ENCODE results near the gene SPATA32. TPM values are rescaled to one million over a fixed set of nuclear protein-coding genes. Genes with fewer than 3 reads are reported as not detected.
A peak's percentile ranks its signal among the peaks of the same experiment; 100 is the strongest.

SPATA32 gene
- total and polyA plus RNA-seq, 3 experiments from 2014 or later = 0.15 to 0.33 TPM; not detected in 1

DNA sequence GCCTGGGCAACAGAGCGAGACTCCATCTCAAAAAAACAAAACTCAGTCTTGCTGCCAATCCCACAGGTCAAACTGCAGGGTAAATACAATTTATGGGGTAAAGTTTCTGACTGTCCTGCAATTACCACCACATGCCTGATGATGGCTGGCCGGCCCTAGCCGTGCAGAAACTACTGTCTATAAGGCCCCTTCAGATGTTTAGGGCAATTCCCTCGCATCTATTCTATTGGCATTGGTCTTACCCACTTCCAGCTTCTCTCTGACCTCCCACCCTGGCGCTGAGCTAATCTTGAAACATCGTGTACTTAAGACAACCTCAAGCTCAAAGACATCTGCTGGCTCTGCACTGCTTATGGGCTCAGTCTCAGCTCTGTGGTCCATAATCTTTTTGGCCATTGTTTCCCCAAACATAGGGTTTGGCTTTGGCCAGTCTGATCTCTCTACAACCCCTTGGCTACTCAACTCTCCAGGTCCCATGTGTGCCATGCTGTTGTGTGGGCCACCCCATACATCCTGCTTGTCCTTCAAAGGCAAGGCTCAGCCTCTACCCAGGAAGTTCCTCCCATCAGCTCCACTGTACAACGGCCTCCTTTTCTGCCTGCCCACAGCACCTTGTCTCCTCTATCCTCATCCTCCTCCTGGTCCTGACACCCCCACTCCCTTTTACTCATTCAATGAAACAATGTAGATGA, 38.3 kb upstream of the SPATA32 start:
- ChIA-PET POLR2A (interaction anchor here (0.7 to 0.9 kb wide), 2 partner anchors 12 to 14 kb away, joined by 3 read pairs; no protein-coding TSS in a partner anchor), CTCF (interaction anchor here (1.4 kb wide), 1 partner anchor 16 kb away, joined by 3 read pairs; no protein-coding TSS in a partner anchor)
- Mint-ChIP-seq H3K36me3 (peaks cover 0 to 39% (median 6%) of the 10 kb centered on the region in 3 donors), H3K9me3 (no peaks in the 10 kb centered on the region), H3K4me1 (peaks cover 73 to 92% (median 89%) of the 10 kb centered on the region in 3 donors), H3K27me3 (peaks cover 0 to 2% of the 10 kb centered on the region in 2 donors), H3K27ac (peak overlapping the region in 7 of 8 donors; percentile 21 to 85 (median 80)), H3K4me3 (peak overlapping the region in 4 of 7 donors; percentile 30 to 77 (median 44))
- DNase-seq = no peak
- Histone ChIP-seq H3K27ac (ENCODE audit: low read depth, low read length) (no peak overlapping the region), H3K4me3 (ENCODE audit: low read length) (no peak overlapping the region), H3K9me3 (ENCODE audit: low read length) (no peaks in the 10 kb centered on the region), H3K36me3 (ENCODE audit: insufficient read depth, low read length) (peaks cover 6% of the 10 kb centered on the region), H3K4me1 (ENCODE audit: insufficient read depth, low read length) (peaks cover 38% of the 10 kb centered on the region), H3K27me3 (ENCODE audit: insufficient read depth, low read length, poor library complexity, severe bottlenecking) (no peaks in the 10 kb centered on the region)

DNA sequence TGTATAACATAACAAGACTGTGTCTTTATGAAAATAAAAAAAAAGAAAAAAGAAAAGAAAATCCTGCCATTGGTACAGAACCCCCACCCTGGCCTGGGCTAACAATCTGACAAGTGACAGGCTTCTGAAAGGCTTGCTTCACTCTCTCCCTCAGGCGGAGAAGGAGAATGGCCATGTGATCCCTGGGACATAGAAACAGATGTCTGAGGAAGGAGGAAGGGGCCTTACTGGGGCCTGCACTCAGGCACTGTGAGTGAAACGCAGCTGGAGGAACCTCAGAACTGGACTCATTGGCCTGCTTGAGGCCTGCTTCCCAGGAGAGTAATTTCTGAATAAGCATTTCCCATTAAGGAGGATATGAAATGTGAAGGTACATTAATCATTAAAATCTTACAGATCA, 37.5 kb upstream of the SPATA32 start:
- CTCF ChIA-PET = interaction anchor here (1.9 kb wide), 1 partner anchor 13 kb away, joined by 4 read pairs; no protein-coding TSS in a partner anchor
- H3K27ac ChIP-seq (ENCODE audit: low read depth, low read length) = no peak overlapping the region
- DNase-seq = no peak
- no peaks in the 10 kb centered on the region for H3K9me3 Mint-ChIP-seq
- peak overlapping the region in 6 of 8 donors; percentile 13 to 84 (median 72) for H3K27ac Mint-ChIP-seq
- peaks cover 38% of the 10 kb centered on the region for H3K4me1 ChIP-seq (ENCODE audit: insufficient read depth, low read length)
- H3K4me3 Mint-ChIP-seq = peak overlapping the region in 2 of 7 donors; percentile 32 to 39
- H3K27me3 Mint-ChIP-seq = peaks cover 0 to 2% of the 10 kb centered on the region in 2 donors
- POLR2A ChIA-PET = interaction anchor here (1.2 kb wide), 1 partner anchor 12 kb away, joined by 3 read pairs; no protein-coding TSS in a partner anchor
- peaks cover 6% of the 10 kb centered on the region for H3K36me3 ChIP-seq (ENCODE audit: insufficient read depth, low read length)
- peaks cover 0 to 37% (median 6%) of the 10 kb centered on the region in 3 donors for H3K36me3 Mint-ChIP-seq
- no peaks in the 10 kb centered on the region for H3K27me3 ChIP-seq (ENCODE audit: insufficient read depth, low read length, poor library complexity, severe bottlenecking)
- H3K4me3 ChIP-seq (ENCODE audit: low read length) = no peak overlapping the region
- H3K4me1 Mint-ChIP-seq = peaks cover 75 to 94% (median 93%) of the 10 kb centered on the region in 3 donors
- no peaks in the 10 kb centered on the region for H3K9me3 ChIP-seq (ENCODE audit: low read length)

DNA sequence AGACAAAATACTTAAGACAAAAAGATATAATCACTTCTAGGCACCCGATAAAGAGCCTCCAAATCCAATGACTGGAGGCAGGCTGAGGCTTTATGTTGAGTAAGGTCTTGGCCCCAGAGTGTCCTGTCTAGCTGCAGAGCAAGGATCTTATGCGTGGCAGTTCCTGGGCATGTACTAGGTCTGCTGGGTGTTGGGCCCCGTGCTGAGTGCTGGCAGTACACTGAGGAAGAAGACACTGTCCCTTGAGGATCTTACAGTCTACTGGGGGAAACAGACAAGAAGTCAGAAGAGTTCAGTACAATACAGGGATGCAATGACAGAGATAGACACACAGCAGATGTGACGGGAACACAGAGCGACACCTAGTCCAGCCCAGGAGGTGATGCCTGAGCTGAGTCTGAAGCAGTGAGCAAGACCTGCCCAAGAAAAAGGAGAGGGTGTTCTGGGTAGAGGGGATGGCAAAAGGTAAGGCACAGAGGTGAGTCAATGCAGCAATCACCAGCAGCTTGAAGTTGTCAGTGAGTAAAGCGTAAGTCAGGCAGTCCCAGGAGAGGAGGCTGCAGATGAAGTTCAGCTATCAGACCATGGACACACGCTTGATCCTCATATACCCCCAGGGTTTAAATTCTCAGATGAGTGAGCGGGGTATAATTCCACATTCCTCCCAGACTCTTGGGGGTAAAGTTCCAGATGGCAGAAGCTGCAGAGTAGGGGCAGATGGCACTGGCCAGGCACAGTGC, 36.8 kb upstream of the SPATA32 start:
- Mint-ChIP-seq H3K27me3 (peaks cover 0 to 2% of the 10 kb centered on the region in 2 donors), H3K9me3 (no peaks in the 10 kb centered on the region), H3K36me3 (peaks cover 0 to 40% (median 6%) of the 10 kb centered on the region in 3 donors), H3K4me3 (peak overlapping the region in 2 of 7 donors; percentile 44 to 67), H3K4me1 (peaks cover 77 to 96% (median 94%) of the 10 kb centered on the region in 3 donors), H3K27ac (peak overlapping the region in 7 of 8 donors; percentile 3 to 78 (median 49))
- POLR2A ChIA-PET = interaction anchor here (1.2 kb wide), 1 partner anchor 13 kb away, joined by 3 read pairs; no protein-coding TSS in a partner anchor
- Histone ChIP-seq H3K4me1 (ENCODE audit: insufficient read depth, low read length) (peaks cover 42% of the 10 kb centered on the region), H3K27ac (ENCODE audit: low read depth, low read length) (no peak overlapping the region), H3K9me3 (ENCODE audit: low read length) (no peaks in the 10 kb centered on the region), H3K4me3 (ENCODE audit: low read length) (no peak overlapping the region), H3K27me3 (ENCODE audit: insufficient read depth, low read length, poor library complexity, severe bottlenecking) (no peaks in the 10 kb centered on the region), H3K36me3 (ENCODE audit: insufficient read depth, low read length) (peaks cover 6% of the 10 kb centered on the region)
- no peak for DNase-seq
- CTCF ChIA-PET = interaction anchor here (0.8 to 1.9 kb wide), 2 partner anchors 12 to 87 kb away, joined by 3 to 4 read pairs; no protein-coding TSS in a partner anchor

DNA sequence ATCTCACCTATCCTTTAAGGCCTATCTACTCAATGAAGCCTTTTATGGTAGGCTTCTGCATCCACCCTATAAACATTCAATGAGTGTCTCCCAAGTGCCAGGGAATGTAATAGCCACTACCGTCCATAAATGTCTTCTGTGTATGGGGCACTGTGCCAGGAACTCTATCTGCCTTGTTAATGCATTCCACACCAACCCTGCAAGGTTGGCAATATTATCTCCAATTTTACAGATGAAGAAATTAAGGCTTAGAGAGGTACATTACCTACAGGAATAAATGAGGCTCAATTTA, 34.9 kb upstream of the SPATA32 start:
- H3K9me3 ChIP-seq (ENCODE audit: low read length) = no peaks in the 10 kb centered on the region
- H3K27me3 Mint-ChIP-seq = peaks cover 0 to 2% of the 10 kb centered on the region in 2 donors
- H3K4me3 Mint-ChIP-seq = peak overlapping the region in 2 of 7 donors; percentile 10 to 14
- H3K4me1 ChIP-seq (ENCODE audit: insufficient read depth, low read length) = peaks cover 38% of the 10 kb centered on the region
- no peak overlapping the region for H3K4me3 ChIP-seq (ENCODE audit: low read length)
- H3K36me3 Mint-ChIP-seq = peaks cover 0 to 48% (median 6%) of the 10 kb centered on the region in 3 donors
- peak overlapping the region in 7 of 8 donors; percentile 31 to 77 (median 62) for H3K27ac Mint-ChIP-seq
- POLR2A ChIA-PET = interaction anchor here (0.6 kb wide), 1 partner anchor 29 kb away, joined by 3 read pairs; no protein-coding TSS in a partner anchor
- H3K27me3 ChIP-seq (ENCODE audit: insufficient read depth, low read length, poor library complexity, severe bottlenecking) = no peaks in the 10 kb centered on the region
- H3K36me3 ChIP-seq (ENCODE audit: insufficient read depth, low read length) = peaks cover 6% of the 10 kb centered on the region
- H3K4me1 Mint-ChIP-seq = peaks cover 75 to 98% (median 95%) of the 10 kb centered on the region in 3 donors
- CTCF ChIA-PET = interaction anchor here (1.4 kb wide), 1 partner anchor 21 kb away, joined by 3 read pairs; the partner anchor contains the start of gene MAP3K14
- no peak overlapping the region for H3K27ac ChIP-seq (ENCODE audit: low read depth, low read length)
- no peaks in the 10 kb centered on the region for H3K9me3 Mint-ChIP-seq
- DNase-seq = no peak

- peak overlapping the region; percentile 31 to 81 (median 72) for H3K27ac Mint-ChIP-seq
- peak overlapping the region in 4 of 7 donors; percentile 10 to 42 (median 16) for H3K4me3 Mint-ChIP-seq
Observed at GRCh38 chr17:45296003-45296832, 34.3 kb upstream of the SPATA32 start.

DNA sequence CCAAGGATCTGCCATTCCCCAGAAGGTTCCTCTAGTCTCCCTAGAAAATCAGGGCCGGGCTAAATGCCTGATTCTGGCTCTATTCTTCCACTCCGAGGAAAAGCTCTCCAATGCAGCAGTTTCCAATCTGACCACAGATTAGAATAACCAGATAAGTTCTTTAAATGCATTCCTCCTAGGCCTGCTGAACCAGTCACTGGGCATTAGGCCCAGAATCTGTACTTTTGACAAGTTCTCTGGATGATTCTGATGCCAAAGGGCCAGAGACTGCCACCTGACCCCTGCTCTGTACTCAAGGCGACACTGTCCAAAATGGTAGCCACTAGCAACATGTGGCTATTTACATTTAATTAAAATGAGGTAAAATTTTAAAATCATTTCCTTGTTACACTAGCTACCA, 32.6 kb upstream of the SPATA32 start:
- Histone ChIP-seq H3K27ac (ENCODE audit: low read depth, low read length) (no peak overlapping the region), H3K36me3 (ENCODE audit: insufficient read depth, low read length) (peaks cover 17% of the 10 kb centered on the region), H3K9me3 (ENCODE audit: low read length) (no peaks in the 10 kb centered on the region), H3K4me1 (ENCODE audit: insufficient read depth, low read length) (peaks cover 29% of the 10 kb centered on the region), H3K27me3 (ENCODE audit: insufficient read depth, low read length, poor library complexity, severe bottlenecking) (no peaks in the 10 kb centered on the region), H3K4me3 (ENCODE audit: low read length) (no peak overlapping the region)
- CTCF ChIA-PET = interaction anchor here (0.8 to 2.2 kb wide), 4 partner anchors 8 to 91 kb away, joined by 3 to 6 read pairs (median 4); no protein-coding TSS in a partner anchor
- no peak overlapping the region for H3K4me3 Mint-ChIP-seq
- H3K36me3 Mint-ChIP-seq = peaks cover 0 to 64% (median 8%) of the 10 kb centered on the region in 3 donors
- DNase-seq = no peak
- POLR2A ChIA-PET = no interaction called here
- H3K4me1 Mint-ChIP-seq = peaks cover 68 to 90% (median 86%) of the 10 kb centered on the region in 3 donors
- H3K27me3 Mint-ChIP-seq = no peaks in the 10 kb centered on the region
- H3K9me3 Mint-ChIP-seq = no peaks in the 10 kb centered on the region
- H3K27ac Mint-ChIP-seq = peak overlapping the region; percentile 47 to 87 (median 70)

More at GRCh38 chr17:45296003-45296832, 34.3 kb upstream of the SPATA32 start:
- no peaks in the 10 kb centered on the region for H3K27me3 ChIP-seq (ENCODE audit: insufficient read depth, low read length, poor library complexity, severe bottlenecking)
- H3K9me3 Mint-ChIP-seq = no peaks in the 10 kb centered on the region
- ChIA-PET POLR2A (interaction anchor here (0.6 kb wide), 1 partner anchor 30 kb away, joined by 3 read pairs; no protein-coding TSS in a partner anchor), CTCF (interaction anchor here (1.0 to 1.5 kb wide), 4 partner anchors 19 to 89 kb away, joined by 3 to 6 read pairs (median 4); partner anchors contain the start of gene MAP3K14)
- H3K4me3 ChIP-seq (ENCODE audit: low read length) = no peak overlapping the region
- peaks cover 38% of the 10 kb centered on the region for H3K4me1 ChIP-seq (ENCODE audit: insufficient read depth, low read length)
- no peak overlapping the region for H3K27ac ChIP-seq (ENCODE audit: low read depth, low read length)
- peaks cover 6% of the 10 kb centered on the region for H3K36me3 ChIP-seq (ENCODE audit: insufficient read depth, low read length)
- H3K9me3 ChIP-seq (ENCODE audit: low read length) = no peaks in the 10 kb centered on the region
- DNase-seq = no peak
- H3K36me3 Mint-ChIP-seq = peaks cover 0 to 52% (median 6%) of the 10 kb centered on the region in 3 donors
- peaks cover 74 to 98% (median 95%) of the 10 kb centered on the region in 3 donors for H3K4me1 Mint-ChIP-seq
- peaks cover 0 to 2% of the 10 kb centered on the region in 2 donors for H3K27me3 Mint-ChIP-seq

Data from CD8-positive, alpha-beta memory T cell (primary cell).